A673 (cell line): ENCODE results near the gene HYAL3. TPM values are rescaled to one million over a fixed set of nuclear protein-coding genes. Genes with fewer than 3 reads are reported as not detected.

ENCODE experiments used
- BruUV-seq: library from RNA; stranded (reverse); fragments of 400-500 nt; replicated peaks from 2 replicates; lab custom pipeline; 2021; lab: Mats Ljungman, UMichigan
- CTCF ChIA-PET: fragments of 300-600 bp; sonication (Branson Sonifier 250); formaldehyde crosslinking; loops from one replicate; lab custom pipeline; 2022; ENCODE audit warnings: antibody characterized with exemption; lab: Charles Lee
- POLR2A ChIA-PET: fragments of 300-600 bp; sonication (Branson Sonifier 250); formaldehyde crosslinking; loops from one replicate; lab custom pipeline; 2022; ENCODE audit warnings: antibody characterized with exemption; ENCODE audit not compliant: low non-redundant PET; lab: Charles Lee
- DNase-seq: peaks from one replicate; pipeline ENCODE4 v3.0.0-alpha.2; 2015; ENCODE audit warnings: low spot score
- H3K27ac ChIP-seq: fragments of 200-600 bp; sonication (generic); 2 replicates; pipeline ENCODE4 v1.5.1; 2016; ENCODE audit warnings: mixed run types, low read depth, mild to moderate bottlenecking, mixed read lengths, antibody characterized with exemption, low read length; ENCODE audit not compliant: poor library complexity, severe bottlenecking
- H3K27me3 ChIP-seq: fragments of 200-600 bp; sonication (generic); replicated peaks from 2 replicates; pipeline ENCODE4 v1.6.1; 2017; ENCODE audit warnings: mixed run types, low read depth, mild to moderate bottlenecking, mixed read lengths, antibody characterized with exemption, low read length; ENCODE audit not compliant: insufficient read depth, poor library complexity
- H3K36me3 ChIP-seq: fragments of 200-600 bp; sonication (generic); 2 replicates; pipeline ENCODE4 v1.6.1; 2016; ENCODE audit warnings: mixed run types, mild to moderate bottlenecking, mixed read lengths, antibody characterized with exemption, low read length; ENCODE audit not compliant: insufficient read depth, poor library complexity, severe bottlenecking
- H3K4me1 ChIP-seq: fragments of 200-600 bp; sonication (generic); 2 replicates; pipeline ENCODE4 v1.6.1; 2017; ENCODE audit warnings: mixed run types, mild to moderate bottlenecking, mixed read lengths, antibody characterized with exemption, low read length; ENCODE audit not compliant: insufficient read depth, poor library complexity, severe bottlenecking
- H3K4me3 ChIP-seq: fragments of 200-600 bp; sonication (generic); 2 replicates; pipeline ENCODE4 v1.5.1; 2016; ENCODE audit warnings: low read depth, mixed run types, mild to moderate bottlenecking, mixed read lengths, low read length; ENCODE audit not compliant: poor library complexity, severe bottlenecking
- H3K9me3 ChIP-seq: fragments of 200-600 bp; sonication (generic); 2 replicates; pipeline ENCODE4 v1.6.1; 2016; ENCODE audit warnings: mixed run types, low read depth, mild to moderate bottlenecking, mixed read lengths, antibody characterized with exemption, low read length; ENCODE audit not compliant: poor library complexity, severe bottlenecking
- EZH2 ChIP-seq: fragments of 200-600 bp; sonication (generic); IDR thresholded peaks from 2 replicates; pipeline ENCODE4 v1.6.1; 2017; ENCODE audit warnings: borderline replicate concordance, low read depth, mild to moderate bottlenecking, mixed read lengths, antibody characterized with exemption, low read length; ENCODE audit not compliant: poor library complexity, severe bottlenecking
- intact Hi-C: fragments of 100-400 bp; cut with micrococcal nuclease; formaldehyde crosslinking; loops from one replicate; pipeline ENCODE4 v1.10.0; 2022; ENCODE audit not compliant: unreplicated experiment
- total RNA-seq: library from RNA; stranded (reverse); gene quantifications from 2 replicates; pipeline ENCODE4 v1.2.3, GENCODE V29; 2021
- TF ChIP-seq, protein P1 (sequence below): fragments of 300-800, 200-600 bp; sonication (generic); conservative IDR thresholded peaks from 2 replicates; pipeline ENCODE4 v1.5.1; 2017; ENCODE audit warnings: low read depth, mild to moderate bottlenecking, antibody characterized with exemption, low read length, moderate library complexity, mixed read lengths

Gene HYAL3
- total RNA-seq, 1 experiment from 2014 or later, result 3.0 TPM

DNA sequence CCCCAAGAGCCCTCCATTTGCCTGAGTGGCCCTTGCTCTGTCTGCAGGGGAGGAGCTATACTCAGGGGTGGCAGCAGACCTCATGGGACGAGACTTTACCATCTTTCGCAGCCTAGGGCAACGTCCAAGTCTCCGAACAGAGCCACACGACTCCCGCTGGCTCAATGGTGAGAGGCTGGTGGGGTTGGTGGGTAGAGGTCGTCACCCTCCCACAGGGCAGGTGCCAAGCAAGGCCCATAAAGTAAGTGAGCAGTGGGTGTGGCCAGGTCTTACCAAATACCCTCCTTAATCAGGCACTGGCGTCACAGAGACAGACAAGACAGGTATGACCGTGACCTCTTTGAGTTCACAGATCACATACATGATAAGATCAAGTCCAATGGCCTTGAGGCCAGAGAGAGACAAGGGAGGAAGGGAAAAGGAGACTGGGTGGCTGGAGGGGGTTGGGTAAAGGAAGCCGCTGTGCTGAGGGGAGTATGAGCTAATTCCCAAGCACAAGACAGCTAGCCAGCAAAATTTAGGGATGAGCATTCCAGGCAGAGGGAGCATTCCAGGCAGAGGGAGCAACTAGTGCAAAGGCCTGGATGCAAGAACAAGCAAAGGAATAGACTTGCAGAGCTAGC is 27.8 kb downstream of the HYAL3 start:
- H3K4me1 ChIP-seq, result peaks cover 6% of the 10 kb centered on the region
- H3K36me3 ChIP-seq, result no peaks in the 10 kb centered on the region
- POLR2A ChIA-PET, result no interaction called here
- no TSS peak for BruUV-seq
- CTCF ChIA-PET, result no interaction called here
- no peak for TF ChIP-seq EZH2
- TF ChIP-seq, protein P1, sequence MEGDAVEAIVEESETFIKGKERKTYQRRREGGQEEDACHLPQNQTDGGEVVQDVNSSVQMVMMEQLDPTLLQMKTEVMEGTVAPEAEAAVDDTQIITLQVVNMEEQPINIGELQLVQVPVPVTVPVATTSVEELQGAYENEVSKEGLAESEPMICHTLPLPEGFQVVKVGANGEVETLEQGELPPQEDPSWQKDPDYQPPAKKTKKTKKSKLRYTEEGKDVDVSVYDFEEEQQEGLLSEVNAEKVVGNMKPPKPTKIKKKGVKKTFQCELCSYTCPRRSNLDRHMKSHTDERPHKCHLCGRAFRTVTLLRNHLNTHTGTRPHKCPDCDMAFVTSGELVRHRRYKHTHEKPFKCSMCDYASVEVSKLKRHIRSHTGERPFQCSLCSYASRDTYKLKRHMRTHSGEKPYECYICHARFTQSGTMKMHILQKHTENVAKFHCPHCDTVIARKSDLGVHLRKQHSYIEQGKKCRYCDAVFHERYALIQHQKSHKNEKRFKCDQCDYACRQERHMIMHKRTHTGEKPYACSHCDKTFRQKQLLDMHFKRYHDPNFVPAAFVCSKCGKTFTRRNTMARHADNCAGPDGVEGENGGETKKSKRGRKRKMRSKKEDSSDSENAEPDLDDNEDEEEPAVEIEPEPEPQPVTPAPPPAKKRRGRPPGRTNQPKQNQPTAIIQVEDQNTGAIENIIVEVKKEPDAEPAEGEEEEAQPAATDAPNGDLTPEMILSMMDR, result no peak
- no peak overlapping the region for H3K27ac ChIP-seq
- H3K4me3 ChIP-seq, result no peak overlapping the region
- H3K27me3 ChIP-seq, result peaks cover 4% of the 10 kb centered on the region
- DNase-seq, result no peak
- H3K9me3 ChIP-seq, result no peaks in the 10 kb centered on the region
- intact Hi-C loops, result no loop called here

DNA sequence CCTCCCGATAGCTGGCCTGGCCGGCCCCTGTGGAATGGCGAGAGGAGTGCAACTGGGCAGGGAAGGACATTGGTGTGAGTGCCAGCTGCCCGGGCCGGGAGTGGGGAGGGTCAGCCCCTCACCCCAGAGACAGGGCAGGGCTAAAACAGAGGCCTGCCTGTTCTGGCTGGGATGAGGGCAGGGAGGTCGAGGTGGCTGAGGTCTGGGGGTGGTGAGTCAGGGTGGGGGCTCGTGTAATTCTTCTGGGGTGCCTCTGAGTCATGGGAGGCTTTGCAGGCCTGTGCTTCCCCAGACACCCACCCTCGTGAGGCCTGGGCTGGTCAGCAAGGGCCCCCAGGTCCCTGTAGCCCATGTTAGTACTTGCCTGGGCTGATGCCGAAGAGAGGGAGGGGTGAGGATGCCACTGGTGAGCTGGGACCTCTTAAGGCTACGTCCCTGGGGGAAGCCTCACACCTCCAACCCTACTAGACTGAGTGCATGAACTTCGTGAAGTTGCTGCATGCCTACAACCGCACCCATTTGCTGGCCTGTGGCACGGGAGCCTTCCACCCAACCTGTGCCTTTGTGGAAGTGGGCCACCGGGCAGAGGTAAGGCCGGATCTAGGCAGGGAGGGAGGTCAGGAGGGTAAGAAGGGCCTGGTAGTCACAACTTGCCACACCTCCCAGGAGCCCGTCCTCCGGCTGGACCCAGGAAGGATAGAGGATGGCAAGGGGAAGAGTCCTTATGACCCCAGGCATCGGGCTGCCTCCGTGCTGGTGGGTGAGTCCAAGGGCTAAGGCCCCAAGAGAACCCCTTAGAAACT is 28.6 kb downstream of the HYAL3 start:
- DNase-seq, result no peak
- peaks cover 4% of the 10 kb centered on the region for H3K27me3 ChIP-seq
- intact Hi-C loops, result no loop called here
- BruUV-seq, result no TSS peak
- ChIA-PET POLR2A (no interaction called here), CTCF (no interaction called here)
- no peaks in the 10 kb centered on the region for H3K9me3 ChIP-seq
- peaks cover 6% of the 10 kb centered on the region for H3K4me1 ChIP-seq
- no peaks in the 10 kb centered on the region for H3K36me3 ChIP-seq
- TF ChIP-seq, protein P1, result no peak
- TF ChIP-seq EZH2, result no peak
- no peak overlapping the region for H3K27ac ChIP-seq
- no peak overlapping the region for H3K4me3 ChIP-seq

DNA sequence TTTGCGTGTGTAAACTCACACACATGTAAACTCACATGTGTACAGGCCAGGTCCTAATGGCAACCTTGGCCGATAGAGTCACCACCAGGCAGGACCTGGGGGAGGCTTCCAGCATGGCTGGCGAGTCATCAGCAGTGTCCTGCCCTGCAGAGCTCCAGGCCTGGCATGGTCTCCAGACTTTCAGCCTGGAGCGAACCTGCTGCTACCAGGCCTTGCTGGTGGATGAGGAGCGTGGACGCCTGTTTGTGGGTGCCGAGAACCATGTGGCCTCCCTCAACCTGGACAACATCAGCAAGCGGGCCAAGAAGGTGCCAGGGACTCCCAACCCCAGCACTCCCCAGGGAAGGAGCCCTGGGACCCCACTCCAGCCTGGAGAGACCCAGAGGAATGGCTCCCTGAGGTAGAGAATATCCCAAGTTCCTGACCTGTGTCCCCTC is 29.2 kb downstream of the HYAL3 start:
- Histone ChIP-seq H3K4me3 (no peak overlapping the region), H3K4me1 (peaks cover 11% of the 10 kb centered on the region), H3K27me3 (peaks cover 4% of the 10 kb centered on the region), H3K36me3 (no peaks in the 10 kb centered on the region), H3K27ac (no peak overlapping the region), H3K9me3 (no peaks in the 10 kb centered on the region)
- CTCF ChIA-PET, result no interaction called here
- intact Hi-C loops, result loop anchor here (10.0 kb wide), 1 partner anchor 145 kb away; no protein-coding TSS in a partner anchor
- TF ChIP-seq EZH2, result no peak
- TF ChIP-seq, protein P1, result no peak
- no TSS peak for BruUV-seq
- no peak for DNase-seq
- POLR2A ChIA-PET, result no interaction called here
